ENCODE data around the gene ODAD2. TPM values are rescaled to one million over a fixed set of nuclear protein-coding genes. Genes with fewer than 3 reads are reported as not detected.

ODAD2 gene
- total RNA-seq, 1 experiment from 2014 or later, result not detected

- no peaks in the 10 kb centered on the region for H3K4me1 ChIP-seq (replicated peaks; ENCODE audit: insufficient read depth)
- H3K9me3 ChIP-seq (ENCODE audit: insufficient read depth, low read depth), result no peaks in the 10 kb centered on the region
- no TSS peak for BruUV-seq (replicated peaks)
- no peaks in the 10 kb centered on the region for H3K36me3 ChIP-seq (ENCODE audit: low read depth)
- H3K79me2 ChIP-seq (ENCODE audit: low read depth), result no peaks in the 10 kb centered on the region
- H3K4me2 ChIP-seq, result no peak overlapping the region
- no peak overlapping the region for H3K27ac ChIP-seq
- H3K27me3 ChIP-seq (ENCODE audit: insufficient read depth, low read depth), result no peaks in the 10 kb centered on the region
- CTCF ChIA-PET, result no interaction called here
- TF ChIP-seq EZH2 (IDR thresholded peaks at IDR 0.05; ENCODE audit: low read depth), result no peak
- TF ChIP-seq CTCF (conservative IDR thresholded peaks at IDR 0.05), result no peak
- H2AFZ ChIP-seq, result no peak overlapping the region
- no peaks in the 10 kb centered on the region for H4K20me1 ChIP-seq (ENCODE audit: insufficient read depth)
- POLR2A ChIA-PET (ENCODE audit: unreplicated experiment), result no interaction called here
- no peaks in the 10 kb centered on the region for H3K9me2 ChIP-seq (ENCODE audit: insufficient read depth)
- H3K4me3 ChIP-seq, result no peak overlapping the region
- intact Hi-C loops (cut with micrococcal nuclease; ENCODE audit: unreplicated experiment), result no loop called here
- DNase-seq, result no peak
- no peaks in the 10 kb centered on the region for H3F3A ChIP-seq (ENCODE audit: insufficient read depth, low read depth)
These were observed 105.4 kb downstream of the ODAD2 start for GRCh38 chr10:27893358-27893954.

- Histone ChIP-seq H3K27ac (no peak overlapping the region), H3K9me2 (ENCODE audit: insufficient read depth) (no peaks in the 10 kb centered on the region), H3K4me3 (no peak overlapping the region), H3K79me2 (ENCODE audit: low read depth) (no peaks in the 10 kb centered on the region), H2AFZ (no peak overlapping the region), H3K4me2 (no peak overlapping the region), H3K4me1 (replicated peaks; ENCODE audit: insufficient read depth) (no peaks in the 10 kb centered on the region), H3K36me3 (ENCODE audit: low read depth) (no peaks in the 10 kb centered on the region), H3K27me3 (ENCODE audit: insufficient read depth, low read depth) (no peaks in the 10 kb centered on the region), H4K20me1 (ENCODE audit: insufficient read depth) (no peaks in the 10 kb centered on the region), H3K9me3 (ENCODE audit: insufficient read depth, low read depth) (no peaks in the 10 kb centered on the region), H3F3A (ENCODE audit: insufficient read depth, low read depth) (no peaks in the 10 kb centered on the region)
- intact Hi-C loops (cut with micrococcal nuclease; ENCODE audit: unreplicated experiment), result no loop called here
- DNase-seq, result no peak
- CTCF ChIA-PET, result no interaction called here
- POLR2A ChIA-PET (ENCODE audit: unreplicated experiment), result no interaction called here
- TF ChIP-seq EZH2 (IDR thresholded peaks at IDR 0.05; ENCODE audit: low read depth) (no peak), CTCF (conservative IDR thresholded peaks at IDR 0.05) (no peak)
- no TSS peak for BruUV-seq (replicated peaks)
These were observed 107.9 kb downstream of the ODAD2 start for GRCh38 chr10:27890971-27891370.

- no peaks in the 10 kb centered on the region for H3F3A ChIP-seq (ENCODE audit: insufficient read depth, low read depth)
- no peaks in the 10 kb centered on the region for H3K9me3 ChIP-seq (ENCODE audit: insufficient read depth, low read depth)
- CTCF ChIA-PET, result no interaction called here
- H3K36me3 ChIP-seq (ENCODE audit: low read depth), result no peaks in the 10 kb centered on the region
- no peak for DNase-seq
- no peaks in the 10 kb centered on the region for H4K20me1 ChIP-seq (ENCODE audit: insufficient read depth)
- H3K4me2 ChIP-seq, result no peak overlapping the region
- no TSS peak for BruUV-seq (replicated peaks)
- no peaks in the 10 kb centered on the region for H3K4me1 ChIP-seq (replicated peaks; ENCODE audit: insufficient read depth)
- no peak overlapping the region for H3K27ac ChIP-seq
- TF ChIP-seq CTCF (conservative IDR thresholded peaks at IDR 0.05) (no peak), EZH2 (IDR thresholded peaks at IDR 0.05; ENCODE audit: low read depth) (no peak)
- H3K4me3 ChIP-seq, result no peak overlapping the region
- H3K79me2 ChIP-seq (ENCODE audit: low read depth), result no peaks in the 10 kb centered on the region
- no peaks in the 10 kb centered on the region for H3K9me2 ChIP-seq (ENCODE audit: insufficient read depth)
- intact Hi-C loops (cut with micrococcal nuclease; ENCODE audit: unreplicated experiment), result no loop called here
- no peak overlapping the region for H2AFZ ChIP-seq
- POLR2A ChIA-PET (ENCODE audit: unreplicated experiment), result no interaction called here
- no peaks in the 10 kb centered on the region for H3K27me3 ChIP-seq (ENCODE audit: insufficient read depth, low read depth)
These were observed 109.4 kb downstream of the ODAD2 start for GRCh38 chr10:27889518-27889917.
